ENCODE data around the gene RORC. TPM values are rescaled to one million over a fixed set of nuclear protein-coding genes. Genes with fewer than 3 reads are reported as not detected.

Gene RORC
- total and polyA plus RNA-seq, 2 of the 8 experiments (the other 6 are each of a cell fraction or from before 2014, with no cell fraction given), result 0.44 to 0.54 TPM

- TF ChIP-seq KDM1A (IDR thresholded peaks at IDR 0.05; ENCODE audit: borderline replicate concordance, low read length) (no peak), CBX5 (IDR thresholded peaks at IDR 0.05; ENCODE audit: low read depth, low read length) (no peak), JUND (IDR thresholded peaks at IDR 0.05; ENCODE audit: low read length) (no peak), POU5F1 (IDR thresholded peaks at IDR 0.05; ENCODE audit: low read depth, low read length) (no peak), BCL11A (IDR thresholded peaks at IDR 0.05; ENCODE audit: low read depth in 2 of 2, low read length in 2 of 2) (no peak), CREB1 (IDR thresholded peaks at IDR 0.05) (no peak), CEBPB (IDR thresholded peaks at IDR 0.05; ENCODE audit: low read depth, low read length) (no peak), CTBP2 (IDR thresholded peaks at IDR 0.05; ENCODE audit: borderline replicate concordance, insufficient read depth, insufficient read length, low read length) (no peak)
Measured at GRCh38 chr1:151829352-151830046, 2.1 kb downstream of the RORC start (continued).

Measured in H1 (cell line).